Measurements from ENCODE around the gene CDYL2. TPM values are rescaled to one million over a fixed set of nuclear protein-coding genes. Genes with fewer than 3 reads are reported as not detected.

The CDYL2 gene
- total RNA-seq, 4 donors from 2014 or later = 1.8 to 4.8 (median 3.1) TPM

GRCh38 chr16:80708823-80709222, 95.6 kb downstream of the CDYL2 start:
- no peaks in the 10 kb centered on the region for H3K36me3 ChIP-seq
- DNase-seq = no peak
- 87 to 93% methylated on average over 7 to 9 of the region's 9 CpGs for WGBS, 2 donors
- intact Hi-C loops (cut with DNase I) = no loop called here
- no peak overlapping the region for H3K27ac ChIP-seq
- H3K4me3 ChIP-seq = no peak overlapping the region
- H3K27me3 ChIP-seq = no peaks in the 10 kb centered on the region
- TF ChIP-seq POLR2A (IDR thresholded peaks at IDR 0.05) = no peak
- H3K9me3 ChIP-seq = no peaks in the 10 kb centered on the region
- H3K4me1 ChIP-seq = no peaks in the 10 kb centered on the region

DNA sequence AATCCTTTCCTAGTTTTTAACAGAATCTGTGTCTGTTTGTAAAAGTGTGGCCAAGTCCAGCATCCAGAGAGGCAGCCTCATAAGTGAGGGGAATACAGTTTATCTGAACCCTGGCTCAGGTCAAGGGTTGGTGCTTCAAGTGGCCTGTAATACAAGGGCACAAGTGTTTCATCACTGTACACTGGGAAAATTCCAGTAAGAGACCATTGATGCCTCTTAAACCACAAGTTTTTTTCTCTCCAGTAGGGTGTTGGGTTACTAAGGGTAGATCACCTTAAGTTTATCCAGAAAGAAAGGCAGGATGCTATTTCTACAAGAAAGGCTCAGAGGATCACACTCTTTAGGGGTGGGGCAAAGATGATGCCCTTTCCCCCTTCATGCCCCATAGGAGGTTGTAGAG, 96.7 kb downstream of the CDYL2 start:
- intact Hi-C loops (cut with DNase I) = no loop called here
- H3K4me3 ChIP-seq = no peak overlapping the region
- no peaks in the 10 kb centered on the region for H3K36me3 ChIP-seq

GRCh38 chr16:80705596-80705995, 98.8 kb downstream of the CDYL2 start:
- Histone ChIP-seq H3K9me3 (no peaks in the 10 kb centered on the region), H3K4me1 (no peaks in the 10 kb centered on the region), H3K36me3 (no peaks in the 10 kb centered on the region), H3K27ac (no peak overlapping the region), H3K4me3 (no peak overlapping the region), H3K27me3 (no peaks in the 10 kb centered on the region)
- DNase-seq = no peak
- 64 to 82% methylated on average over 2 of the region's 2 CpGs for WGBS, 2 donors
- TF ChIP-seq, protein P1, sequence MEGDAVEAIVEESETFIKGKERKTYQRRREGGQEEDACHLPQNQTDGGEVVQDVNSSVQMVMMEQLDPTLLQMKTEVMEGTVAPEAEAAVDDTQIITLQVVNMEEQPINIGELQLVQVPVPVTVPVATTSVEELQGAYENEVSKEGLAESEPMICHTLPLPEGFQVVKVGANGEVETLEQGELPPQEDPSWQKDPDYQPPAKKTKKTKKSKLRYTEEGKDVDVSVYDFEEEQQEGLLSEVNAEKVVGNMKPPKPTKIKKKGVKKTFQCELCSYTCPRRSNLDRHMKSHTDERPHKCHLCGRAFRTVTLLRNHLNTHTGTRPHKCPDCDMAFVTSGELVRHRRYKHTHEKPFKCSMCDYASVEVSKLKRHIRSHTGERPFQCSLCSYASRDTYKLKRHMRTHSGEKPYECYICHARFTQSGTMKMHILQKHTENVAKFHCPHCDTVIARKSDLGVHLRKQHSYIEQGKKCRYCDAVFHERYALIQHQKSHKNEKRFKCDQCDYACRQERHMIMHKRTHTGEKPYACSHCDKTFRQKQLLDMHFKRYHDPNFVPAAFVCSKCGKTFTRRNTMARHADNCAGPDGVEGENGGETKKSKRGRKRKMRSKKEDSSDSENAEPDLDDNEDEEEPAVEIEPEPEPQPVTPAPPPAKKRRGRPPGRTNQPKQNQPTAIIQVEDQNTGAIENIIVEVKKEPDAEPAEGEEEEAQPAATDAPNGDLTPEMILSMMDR (IDR thresholded peaks at IDR 0.05) = no peak
- no peak for TF ChIP-seq POLR2A (IDR thresholded peaks at IDR 0.05)
- intact Hi-C loops (cut with DNase I) = no loop called here

More for the DNA sequence above, 96.7 kb downstream of the CDYL2 start:
- no peaks in the 10 kb centered on the region for H3K27me3 ChIP-seq
- no peaks in the 10 kb centered on the region for H3K4me1 ChIP-seq
- no peak overlapping the region for H3K27ac ChIP-seq
- H3K9me3 ChIP-seq = no peaks in the 10 kb centered on the region
- DNase-seq = no peak
- TF ChIP-seq, protein P1 (IDR thresholded peaks at IDR 0.05) = no peak
- TF ChIP-seq POLR2A (IDR thresholded peaks at IDR 0.05) = no peak

- WGBS, 2 donors = 87 to 88% methylated on average over 2 to 8 of the region's 9 CpGs
- intact Hi-C loops (cut with DNase I) = no loop called here
- no peak for TF ChIP-seq POLR2A (IDR thresholded peaks at IDR 0.05)
- TF ChIP-seq, protein P1 (IDR thresholded peaks at IDR 0.05) = no peak
- no peak overlapping the region for H3K27ac ChIP-seq
- no peaks in the 10 kb centered on the region for H3K9me3 ChIP-seq
- no peak for DNase-seq
- no peaks in the 10 kb centered on the region for H3K36me3 ChIP-seq
- no peaks in the 10 kb centered on the region for H3K4me1 ChIP-seq
- H3K27me3 ChIP-seq = no peaks in the 10 kb centered on the region
- H3K4me3 ChIP-seq = no peak overlapping the region
Measured at GRCh38 chr16:80704751-80705505, 99.5 kb downstream of the CDYL2 start.

DNA sequence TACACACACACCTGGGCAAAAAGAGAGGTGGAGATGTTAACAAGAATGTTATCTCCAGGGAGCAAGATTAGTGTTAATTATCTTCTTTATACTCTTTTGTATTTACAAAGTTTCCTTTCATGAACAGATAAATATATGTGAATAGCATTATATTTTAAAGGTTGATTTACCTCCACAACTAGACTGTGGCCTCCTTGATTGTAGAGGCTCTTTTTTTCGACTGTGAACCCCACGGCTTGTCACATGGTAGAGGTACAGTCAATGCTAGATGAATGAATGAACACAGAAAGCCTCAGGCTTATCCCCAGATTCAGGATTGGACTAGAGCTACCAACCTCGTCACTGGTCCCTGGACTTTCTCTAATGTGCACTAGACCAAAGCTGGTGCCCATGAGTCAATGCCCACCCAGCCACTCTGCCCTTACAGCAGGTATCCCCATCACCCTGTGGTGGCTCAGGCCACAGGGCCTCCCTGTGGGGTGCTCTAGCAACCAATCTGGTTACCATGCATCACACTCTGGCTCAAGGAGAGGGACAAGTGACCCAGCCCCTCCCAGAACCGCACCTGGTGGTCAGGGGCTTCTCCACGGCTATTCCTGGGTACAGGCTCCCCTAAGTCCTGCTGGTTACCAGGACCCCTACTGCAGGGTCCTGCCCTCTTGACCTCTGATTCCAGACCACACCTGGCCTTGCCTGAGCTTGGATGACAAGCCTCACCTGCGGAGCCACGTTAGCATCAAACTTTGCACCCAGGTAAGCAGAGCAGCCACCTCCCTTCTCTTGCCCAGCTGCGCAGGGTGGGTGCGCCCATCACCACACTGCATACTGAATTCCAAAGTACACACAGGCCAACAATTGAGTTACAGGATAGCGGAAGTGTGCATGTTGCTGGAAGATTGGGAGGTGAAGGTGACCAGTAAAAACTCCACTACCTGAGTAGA, 101.0 kb downstream of the CDYL2 start:
- no peaks in the 10 kb centered on the region for H3K9me3 ChIP-seq
- no peak overlapping the region for H3K27ac ChIP-seq
- H3K27me3 ChIP-seq = no peaks in the 10 kb centered on the region
- H3K36me3 ChIP-seq = no peaks in the 10 kb centered on the region
- 77 to 86% methylated on average over 5 to 10 of the region's 10 CpGs for WGBS, 2 donors
- H3K4me1 ChIP-seq = no peaks in the 10 kb centered on the region
- no peak for DNase-seq
- intact Hi-C loops (cut with DNase I) = no loop called here
- TF ChIP-seq, protein P1 (IDR thresholded peaks at IDR 0.05) = no peak
- TF ChIP-seq POLR2A (IDR thresholded peaks at IDR 0.05) = no peak
- no peak overlapping the region for H3K4me3 ChIP-seq
